ENCODE results near the gene SFXN1. TPM values are rescaled to one million over a fixed set of nuclear protein-coding genes. Genes with fewer than 3 reads are reported as not detected.

SFXN1 gene
- total RNA-seq, 3 donors from 2014 or later (not counting 1 experiment from before 2014, with no cell fraction given): 30.3 to 55.2 (median 44.0) TPM

- intact Hi-C loops (cut with micrococcal nuclease): no loop called here
- no peak overlapping the region for H3K4me3 Mint-ChIP-seq
- H3K9me3 Mint-ChIP-seq: no peaks in the 10 kb centered on the region
- no peak overlapping the region for H3K4me3 ChIP-seq (ENCODE audit: low read length)
- DNase-seq (no peak), ATAC-seq (no peak)
- no peaks in the 10 kb centered on the region for H3K9me3 ChIP-seq (ENCODE audit: control insufficient read depth, insufficient read depth, low read length)
- H3K36me3 ChIP-seq (ENCODE audit: control insufficient read depth, insufficient read depth, low read length): no peaks in the 10 kb centered on the region
- H3K27me3 Mint-ChIP-seq (ENCODE audit: low read depth in 2 of 2): peaks cover 32 to 49% of the 10 kb centered on the region in 2 donors
- H3K4me1 ChIP-seq (ENCODE audit: control insufficient read depth, insufficient read depth, low read length): no peaks in the 10 kb centered on the region
- no peaks in the 10 kb centered on the region for H3K36me3 Mint-ChIP-seq
- no peak overlapping the region for H3K27ac Mint-ChIP-seq
- H3K27me3 ChIP-seq (ENCODE audit: control insufficient read depth, insufficient read depth, low read length): no peaks in the 10 kb centered on the region
- WGBS (ENCODE audit: insufficient coverage): 63% methylated on average over 15 of the region's 15 CpGs
- no peak overlapping the region for H3K27ac ChIP-seq (ENCODE audit: low read length)
- TF ChIP-seq CTCF (IDR thresholded peaks at IDR 0.05): no peak
- H3K4me1 Mint-ChIP-seq: no peaks in the 10 kb centered on the region
These were observed 95.3 kb downstream of the SFXN1 start for GRCh38 chr5:175573493-175574269.

GRCh38 chr5:175575301-175575700, 96.9 kb downstream of the SFXN1 start:
- H3K4me1 Mint-ChIP-seq: no peaks in the 10 kb centered on the region
- intact Hi-C loops (cut with micrococcal nuclease): no loop called here
- Histone ChIP-seq H3K4me1 (ENCODE audit: control insufficient read depth, insufficient read depth, low read length) (no peaks in the 10 kb centered on the region), H3K27me3 (ENCODE audit: control insufficient read depth, insufficient read depth, low read length) (no peaks in the 10 kb centered on the region), H3K4me3 (ENCODE audit: low read length) (no peak overlapping the region), H3K36me3 (ENCODE audit: control insufficient read depth, insufficient read depth, low read length) (no peaks in the 10 kb centered on the region), H3K9me3 (ENCODE audit: control insufficient read depth, insufficient read depth, low read length) (no peaks in the 10 kb centered on the region), H3K27ac (ENCODE audit: low read length) (no peak overlapping the region)
- no peaks in the 10 kb centered on the region for H3K9me3 Mint-ChIP-seq
- DNase-seq (no peak), ATAC-seq (no peak)
- H3K4me3 Mint-ChIP-seq: no peak overlapping the region
- no peak for TF ChIP-seq CTCF (IDR thresholded peaks at IDR 0.05)
- WGBS (ENCODE audit: insufficient coverage): 93% methylated on average over 2 of the region's 2 CpGs
- H3K27ac Mint-ChIP-seq: no peak overlapping the region
- no peaks in the 10 kb centered on the region for H3K36me3 Mint-ChIP-seq
- H3K27me3 Mint-ChIP-seq (ENCODE audit: low read depth in 2 of 2): peaks cover 28 to 56% of the 10 kb centered on the region in 2 donors

GRCh38 chr5:175576096-175576495, 97.7 kb downstream of the SFXN1 start:
- H3K9me3 Mint-ChIP-seq: no peaks in the 10 kb centered on the region
- H3K9me3 ChIP-seq (ENCODE audit: control insufficient read depth, insufficient read depth, low read length): no peaks in the 10 kb centered on the region
- intact Hi-C loops (cut with micrococcal nuclease): no loop called here
- no peaks in the 10 kb centered on the region for H3K4me1 ChIP-seq (ENCODE audit: control insufficient read depth, insufficient read depth, low read length)
- ATAC-seq (no peak), DNase-seq (no peak)
- H3K27me3 Mint-ChIP-seq (ENCODE audit: low read depth in 2 of 2): peaks cover 25 to 57% of the 10 kb centered on the region in 2 donors
- no peaks in the 10 kb centered on the region for H3K36me3 Mint-ChIP-seq
- no peaks in the 10 kb centered on the region for H3K27me3 ChIP-seq (ENCODE audit: control insufficient read depth, insufficient read depth, low read length)
- no peak overlapping the region for H3K27ac ChIP-seq (ENCODE audit: low read length)
- no peak overlapping the region for H3K27ac Mint-ChIP-seq
- WGBS (ENCODE audit: insufficient coverage): 11% methylated on average over 7 of the region's 7 CpGs
- H3K36me3 ChIP-seq (ENCODE audit: control insufficient read depth, insufficient read depth, low read length): no peaks in the 10 kb centered on the region
- no peak for TF ChIP-seq CTCF (IDR thresholded peaks at IDR 0.05)
- no peak overlapping the region for H3K4me3 Mint-ChIP-seq
- no peak overlapping the region for H3K4me3 ChIP-seq (ENCODE audit: low read length)
- no peaks in the 10 kb centered on the region for H3K4me1 Mint-ChIP-seq

DNA sequence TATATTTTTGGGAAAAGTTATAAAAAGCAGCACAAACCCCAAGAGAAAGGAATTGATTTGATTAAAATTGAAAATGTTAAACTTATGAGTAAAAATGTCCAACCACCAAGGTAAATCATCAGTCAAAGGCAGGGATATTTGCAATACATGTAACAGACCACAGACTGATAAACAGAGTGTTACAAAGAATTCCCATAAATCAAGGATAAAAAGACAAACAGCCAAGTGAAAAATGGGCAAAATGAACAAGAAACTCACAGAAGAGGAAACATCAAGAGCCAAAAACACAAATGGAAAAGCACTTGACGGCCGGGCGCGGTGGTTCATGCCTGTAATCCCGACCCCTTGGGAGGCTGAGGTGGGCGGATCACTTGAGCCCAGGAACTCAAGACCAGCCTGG, 98.2 kb downstream of the SFXN1 start:
- Histone ChIP-seq H3K4me3 (ENCODE audit: low read length) (no peak overlapping the region), H3K4me1 (ENCODE audit: control insufficient read depth, insufficient read depth, low read length) (no peaks in the 10 kb centered on the region), H3K27ac (ENCODE audit: low read length) (no peak overlapping the region), H3K9me3 (ENCODE audit: control insufficient read depth, insufficient read depth, low read length) (no peaks in the 10 kb centered on the region), H3K36me3 (ENCODE audit: control insufficient read depth, insufficient read depth, low read length) (no peaks in the 10 kb centered on the region), H3K27me3 (ENCODE audit: control insufficient read depth, insufficient read depth, low read length) (no peaks in the 10 kb centered on the region)
- WGBS (ENCODE audit: insufficient coverage): 87% methylated on average over 6 of the region's 6 CpGs
- no peak overlapping the region for H3K4me3 Mint-ChIP-seq
- peaks cover 20 to 57% of the 10 kb centered on the region in 2 donors for H3K27me3 Mint-ChIP-seq (ENCODE audit: low read depth in 2 of 2)
- H3K4me1 Mint-ChIP-seq: no peaks in the 10 kb centered on the region
- no peak overlapping the region for H3K27ac Mint-ChIP-seq
- intact Hi-C loops (cut with micrococcal nuclease): no loop called here
- ATAC-seq (no peak), DNase-seq (no peak)
- no peaks in the 10 kb centered on the region for H3K9me3 Mint-ChIP-seq
- TF ChIP-seq CTCF (IDR thresholded peaks at IDR 0.05): no peak
- no peaks in the 10 kb centered on the region for H3K36me3 Mint-ChIP-seq
